Measurements from ENCODE around the gene IL1B. TPM values are rescaled to one million over a fixed set of nuclear protein-coding genes. Genes with fewer than 3 reads are reported as not detected.

IL1B gene
- total and polyA plus RNA-seq, 8 donors, result 0.32 to 3.9 (median 1.1) TPM

GRCh38 chr2:112809112-112809511, 27.5 kb downstream of the IL1B start:
- intact Hi-C loops (cut with DNase I), result no loop called here
- Histone ChIP-seq H3K4me3 (no peak overlapping the region), H3K9me3 (no peaks in the 10 kb centered on the region), H3K27me3 (no peaks in the 10 kb centered on the region), H3K36me3 (no peaks in the 10 kb centered on the region), H3K27ac (peak overlapping the region in 1 of 4 donors; percentile 2), H3K4me1 (no peaks in the 10 kb centered on the region)
- FAIRE-seq (no peak), ATAC-seq (no peak), DNase-seq (no peak)
- TF ChIP-seq, protein P1, sequence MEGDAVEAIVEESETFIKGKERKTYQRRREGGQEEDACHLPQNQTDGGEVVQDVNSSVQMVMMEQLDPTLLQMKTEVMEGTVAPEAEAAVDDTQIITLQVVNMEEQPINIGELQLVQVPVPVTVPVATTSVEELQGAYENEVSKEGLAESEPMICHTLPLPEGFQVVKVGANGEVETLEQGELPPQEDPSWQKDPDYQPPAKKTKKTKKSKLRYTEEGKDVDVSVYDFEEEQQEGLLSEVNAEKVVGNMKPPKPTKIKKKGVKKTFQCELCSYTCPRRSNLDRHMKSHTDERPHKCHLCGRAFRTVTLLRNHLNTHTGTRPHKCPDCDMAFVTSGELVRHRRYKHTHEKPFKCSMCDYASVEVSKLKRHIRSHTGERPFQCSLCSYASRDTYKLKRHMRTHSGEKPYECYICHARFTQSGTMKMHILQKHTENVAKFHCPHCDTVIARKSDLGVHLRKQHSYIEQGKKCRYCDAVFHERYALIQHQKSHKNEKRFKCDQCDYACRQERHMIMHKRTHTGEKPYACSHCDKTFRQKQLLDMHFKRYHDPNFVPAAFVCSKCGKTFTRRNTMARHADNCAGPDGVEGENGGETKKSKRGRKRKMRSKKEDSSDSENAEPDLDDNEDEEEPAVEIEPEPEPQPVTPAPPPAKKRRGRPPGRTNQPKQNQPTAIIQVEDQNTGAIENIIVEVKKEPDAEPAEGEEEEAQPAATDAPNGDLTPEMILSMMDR (IDR thresholded peaks at IDR 0.05), result no peak

GRCh38 chr2:112807233-112807807, 29.3 kb downstream of the IL1B start:
- Histone ChIP-seq H3K36me3 (no peaks in the 10 kb centered on the region), H3K27me3 (no peaks in the 10 kb centered on the region), H3K4me1 (no peaks in the 10 kb centered on the region), H3K27ac (no peak overlapping the region), H3K9me3 (no peaks in the 10 kb centered on the region), H3K4me3 (no peak overlapping the region)
- 87 to 88% methylated on average over 3 of the region's 3 CpGs for WGBS, 2 donors
- FAIRE-seq, result no peak
- TF ChIP-seq, protein P1 (IDR thresholded peaks at IDR 0.05), result no peak
- no peak for ATAC-seq
- intact Hi-C loops (cut with DNase I), result no loop called here
- no peak for DNase-seq

DNA sequence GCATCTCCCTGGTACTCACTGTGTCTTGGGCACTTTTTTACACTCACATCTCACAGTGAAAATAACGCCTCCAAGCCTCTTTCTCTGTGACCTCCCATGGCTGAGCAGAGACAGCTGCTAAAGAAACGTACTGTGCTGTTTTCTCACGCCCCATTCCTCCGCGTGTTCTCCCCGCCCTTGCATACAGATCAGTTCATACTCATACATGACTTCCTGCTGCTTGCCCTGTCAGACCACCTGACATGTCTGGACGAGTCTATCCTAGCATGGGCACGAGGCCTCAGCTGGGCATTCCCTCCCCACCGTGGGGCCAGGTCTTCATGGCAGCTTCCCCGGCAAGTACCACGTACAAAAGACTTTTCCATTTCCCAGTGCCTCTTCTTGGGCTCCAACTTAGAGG, 31.0 kb downstream of the IL1B start:
- 90 to 95% methylated on average over 11 of the region's 11 CpGs for WGBS, 2 donors
- DNase-seq (no peak), FAIRE-seq (no peak), ATAC-seq (no peak)
- no peaks in the 10 kb centered on the region for H3K4me1 ChIP-seq
- H3K27me3 ChIP-seq, result no peaks in the 10 kb centered on the region
- TF ChIP-seq, protein P1 (IDR thresholded peaks at IDR 0.05), result no peak
- H3K4me3 ChIP-seq, result no peak overlapping the region
- intact Hi-C loops (cut with DNase I), result no loop called here
- H3K9me3 ChIP-seq, result no peaks in the 10 kb centered on the region
- H3K27ac ChIP-seq, result no peak overlapping the region
- no peaks in the 10 kb centered on the region for H3K36me3 ChIP-seq

GRCh38 chr2:112803691-112804521, 32.7 kb downstream of the IL1B start:
- ATAC-seq (peak in 2 of 4 donors; percentile 63 to 71), DNase-seq (no peak), FAIRE-seq (no peak)
- Histone ChIP-seq H3K9me3 (no peaks in the 10 kb centered on the region), H3K27ac (peak overlapping the region in 2 of 4 donors; percentile 16 to 33), H3K27me3 (no peaks in the 10 kb centered on the region), H3K4me1 (no peaks in the 10 kb centered on the region), H3K4me3 (no peak overlapping the region), H3K36me3 (no peaks in the 10 kb centered on the region)
- intact Hi-C loops (cut with DNase I), result no loop called here
- TF ChIP-seq, protein P1 (IDR thresholded peaks at IDR 0.05), result no peak
- 61 to 64% methylated on average over 5 of the region's 5 CpGs for WGBS, 2 donors
